ENCODE measurements around the gene S100B.

DNA sequence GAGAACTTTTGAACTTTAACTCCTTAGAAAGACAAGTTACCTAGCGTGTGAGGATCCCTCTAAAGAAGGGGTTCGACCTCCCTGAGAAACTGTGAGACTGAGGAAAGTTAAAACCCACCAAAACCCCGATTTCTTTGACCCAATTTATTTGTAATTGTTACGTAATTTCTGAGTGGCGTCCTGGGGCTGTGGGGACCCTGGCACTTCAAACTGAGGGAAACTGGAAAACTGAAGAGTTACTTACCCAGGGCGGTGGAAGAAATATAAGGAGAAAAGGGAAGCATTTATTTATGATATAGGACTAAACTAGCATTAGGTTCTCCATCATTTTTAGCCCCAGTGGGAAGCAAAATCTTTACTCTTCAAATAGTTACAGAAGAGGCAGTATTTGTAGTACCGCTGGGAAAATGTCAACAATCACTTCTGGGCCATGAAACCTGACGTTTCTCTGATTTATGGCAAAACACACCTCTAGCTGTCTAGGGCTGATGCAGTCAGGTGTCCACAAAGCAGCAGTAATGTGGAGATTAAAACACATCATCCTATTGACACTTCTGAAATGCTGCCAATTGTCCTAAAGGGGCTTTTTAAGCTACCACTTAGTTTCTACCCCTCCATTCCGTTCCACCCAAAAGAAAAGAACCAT lies 430 bp downstream of the S100B start:
- no peak for TF ChIP-seq CTCF (IDR thresholded peaks at IDR 0.05)
- TF ChIP-seq POLR2A (IDR thresholded peaks at IDR 0.05) = no peak
